Fibroblast of villous mesenchyme (primary cell): Measurements from ENCODE around the gene TMPRSS6. TPM values are rescaled to one million over a fixed set of nuclear protein-coding genes. Genes with fewer than 3 reads are reported as not detected.

ENCODE experiments used
- DNase-seq: peaks from one replicate; pipeline ENCODE4 v3.0.0-alpha.2; 2010; ENCODE audit warnings: low read depth
- H3K4me3 ChIP-seq: 2 replicates; pipeline ENCODE4 v1.5.1; 2011; ENCODE audit warnings: low read depth, mild to moderate bottlenecking, low read length
- total RNA-seq: library from RNA; depleted of rRNA; stranded (reverse); fragments of >200 nt; gene quantifications from 2 replicates; pipeline ENCODE4 v1.2.3, GENCODE V29; 2012
- TF ChIP-seq, protein P1 (sequence below): IDR thresholded peaks from 2 replicates; pipeline ENCODE4 v1.5.1; 2012; ENCODE audit warnings: low read depth, mild to moderate bottlenecking, low read length; ENCODE audit not compliant: insufficient read depth

Gene TMPRSS6
- total RNA-seq, 1 donor, result not detected

DNA sequence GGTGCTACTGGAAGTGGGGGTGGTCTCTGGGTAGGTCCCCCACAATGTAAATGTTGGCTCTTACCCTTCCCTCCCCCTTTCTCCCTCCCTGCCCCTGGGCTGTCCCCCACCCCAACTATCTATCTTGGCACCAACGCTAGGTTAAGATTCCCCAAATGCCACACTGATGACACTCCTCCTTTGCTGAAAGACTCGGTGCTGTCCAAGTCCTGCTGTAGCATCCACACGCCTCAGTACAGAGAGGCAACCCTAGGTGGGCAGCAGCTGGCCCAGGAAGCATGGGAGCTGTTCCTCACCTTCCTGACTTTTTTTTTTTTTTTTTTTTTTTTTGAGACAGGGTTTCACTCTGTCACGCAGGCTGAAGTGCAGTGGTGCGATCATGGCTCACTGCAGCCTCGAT is 61.4 kb downstream of the TMPRSS6 start:
- no peak for DNase-seq
- H3K4me3 ChIP-seq, result no peak overlapping the region
- TF ChIP-seq, protein P1, sequence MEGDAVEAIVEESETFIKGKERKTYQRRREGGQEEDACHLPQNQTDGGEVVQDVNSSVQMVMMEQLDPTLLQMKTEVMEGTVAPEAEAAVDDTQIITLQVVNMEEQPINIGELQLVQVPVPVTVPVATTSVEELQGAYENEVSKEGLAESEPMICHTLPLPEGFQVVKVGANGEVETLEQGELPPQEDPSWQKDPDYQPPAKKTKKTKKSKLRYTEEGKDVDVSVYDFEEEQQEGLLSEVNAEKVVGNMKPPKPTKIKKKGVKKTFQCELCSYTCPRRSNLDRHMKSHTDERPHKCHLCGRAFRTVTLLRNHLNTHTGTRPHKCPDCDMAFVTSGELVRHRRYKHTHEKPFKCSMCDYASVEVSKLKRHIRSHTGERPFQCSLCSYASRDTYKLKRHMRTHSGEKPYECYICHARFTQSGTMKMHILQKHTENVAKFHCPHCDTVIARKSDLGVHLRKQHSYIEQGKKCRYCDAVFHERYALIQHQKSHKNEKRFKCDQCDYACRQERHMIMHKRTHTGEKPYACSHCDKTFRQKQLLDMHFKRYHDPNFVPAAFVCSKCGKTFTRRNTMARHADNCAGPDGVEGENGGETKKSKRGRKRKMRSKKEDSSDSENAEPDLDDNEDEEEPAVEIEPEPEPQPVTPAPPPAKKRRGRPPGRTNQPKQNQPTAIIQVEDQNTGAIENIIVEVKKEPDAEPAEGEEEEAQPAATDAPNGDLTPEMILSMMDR, result no peak

DNA sequence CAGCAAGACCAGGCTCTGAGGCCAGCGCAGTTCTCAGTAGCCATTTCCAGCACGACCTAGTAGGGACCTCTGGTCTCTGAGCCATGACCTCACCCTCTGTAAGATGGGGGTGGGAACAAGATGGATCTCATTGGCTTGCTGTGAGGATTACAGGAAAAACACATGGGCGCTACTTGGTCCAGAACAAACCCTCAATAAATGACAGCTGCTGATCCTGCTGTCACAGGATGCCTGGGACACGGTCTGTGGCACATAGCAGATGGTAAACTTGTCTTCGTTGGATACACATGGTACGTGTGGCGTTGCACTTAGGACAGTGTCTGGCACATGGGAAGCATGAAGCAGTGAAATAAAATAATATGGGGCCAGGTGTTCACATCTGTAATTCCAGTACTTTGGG is 62.5 kb downstream of the TMPRSS6 start:
- DNase-seq, result no peak
- TF ChIP-seq, protein P1, result no peak

DNA sequence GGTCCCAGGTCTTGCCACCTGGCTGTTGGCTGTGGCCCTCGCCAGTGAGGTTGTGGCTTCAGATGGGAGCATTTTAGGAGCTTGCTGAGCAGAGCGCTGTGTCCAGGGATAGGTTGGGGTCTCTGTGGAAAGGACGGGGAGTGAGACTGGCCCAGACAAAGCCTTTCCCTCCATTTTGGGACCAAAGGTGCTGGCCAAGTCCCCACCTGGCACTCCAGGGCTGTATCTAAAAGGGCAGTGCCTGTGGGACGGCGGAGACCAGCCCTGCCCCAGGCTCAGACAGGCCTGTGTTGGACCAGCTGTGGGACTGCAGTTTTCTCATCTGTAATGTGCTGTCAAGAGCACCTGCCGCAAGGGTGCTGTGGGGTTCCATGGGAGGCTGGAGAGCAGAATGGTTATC is 62.9 kb downstream of the TMPRSS6 start:
- H3K4me3 ChIP-seq, result no peak overlapping the region
- TF ChIP-seq, protein P1, result no peak
- no peak for DNase-seq

More for the DNA sequence above, 62.5 kb downstream of the TMPRSS6 start:
- no peak overlapping the region for H3K4me3 ChIP-seq

DNA sequence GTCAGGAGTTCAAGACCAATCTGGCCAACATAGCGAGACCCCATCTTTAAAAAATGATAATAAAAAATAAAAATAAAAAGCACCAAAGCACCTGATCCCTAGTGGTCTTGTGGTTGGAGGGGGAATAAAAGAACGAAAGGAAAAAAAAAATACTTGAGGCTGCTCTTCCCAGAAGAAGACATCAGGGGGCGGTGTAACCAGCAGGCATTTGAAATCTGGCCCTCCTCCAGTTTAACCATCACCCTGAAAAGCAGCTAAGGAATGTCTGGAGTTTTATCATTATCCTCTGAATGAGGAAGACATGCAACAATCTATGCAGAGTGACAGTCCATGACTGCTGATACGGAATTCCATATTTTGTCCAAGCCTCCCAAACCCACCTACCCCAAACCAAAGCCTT is 63.6 kb downstream of the TMPRSS6 start:
- TF ChIP-seq, protein P1, result peak; percentile 71
- peak; percentile 39 for DNase-seq
- no peak overlapping the region for H3K4me3 ChIP-seq

DNA sequence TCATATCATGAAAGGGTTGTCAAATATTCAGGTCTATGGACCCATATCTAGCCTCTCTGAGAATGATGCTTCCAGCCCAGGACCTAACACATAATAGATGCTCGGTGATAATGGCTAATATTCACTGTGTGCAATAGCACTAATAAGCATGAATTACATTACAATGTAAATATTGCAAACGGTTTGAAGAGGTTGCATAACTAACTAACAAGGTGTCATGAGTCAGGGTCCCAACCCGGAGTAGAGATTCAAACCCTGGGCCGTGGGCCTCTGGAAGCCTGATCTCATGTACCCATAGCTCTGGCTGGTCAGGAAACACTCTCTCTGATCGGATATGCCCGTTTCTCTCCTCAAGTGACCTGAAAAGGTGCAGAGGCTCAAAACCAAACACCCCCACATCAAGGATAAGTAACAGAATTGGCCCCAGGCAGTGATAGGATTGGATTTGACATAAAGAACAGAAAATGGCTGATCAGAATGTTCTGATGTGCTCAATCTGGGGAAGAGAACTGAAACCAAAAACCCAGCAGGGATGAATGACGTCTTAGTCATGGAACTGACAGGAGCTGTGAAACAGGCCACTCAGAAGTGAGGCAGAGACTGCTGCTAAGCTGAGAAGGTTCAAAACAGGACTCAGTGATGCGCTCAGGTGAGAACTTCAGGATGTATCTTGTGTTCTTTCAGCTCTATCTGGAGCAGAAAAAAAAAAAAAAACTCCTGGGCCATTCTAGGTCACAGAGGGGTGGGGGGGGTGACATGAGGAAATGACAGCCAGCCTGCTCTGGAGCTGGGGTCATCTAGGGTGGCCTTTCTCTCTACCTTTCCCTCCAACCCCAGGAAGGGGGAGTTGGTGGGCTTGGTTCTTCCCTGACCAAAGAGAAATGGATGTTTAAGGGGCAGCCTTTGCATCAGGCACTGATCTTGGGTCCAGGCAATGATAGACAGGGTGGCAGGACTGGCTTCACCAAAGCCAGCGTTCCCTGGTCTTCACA is 64.6 kb downstream of the TMPRSS6 start:
- no peak overlapping the region for H3K4me3 ChIP-seq
- TF ChIP-seq, protein P1, result no peak
- no peak for DNase-seq

DNA sequence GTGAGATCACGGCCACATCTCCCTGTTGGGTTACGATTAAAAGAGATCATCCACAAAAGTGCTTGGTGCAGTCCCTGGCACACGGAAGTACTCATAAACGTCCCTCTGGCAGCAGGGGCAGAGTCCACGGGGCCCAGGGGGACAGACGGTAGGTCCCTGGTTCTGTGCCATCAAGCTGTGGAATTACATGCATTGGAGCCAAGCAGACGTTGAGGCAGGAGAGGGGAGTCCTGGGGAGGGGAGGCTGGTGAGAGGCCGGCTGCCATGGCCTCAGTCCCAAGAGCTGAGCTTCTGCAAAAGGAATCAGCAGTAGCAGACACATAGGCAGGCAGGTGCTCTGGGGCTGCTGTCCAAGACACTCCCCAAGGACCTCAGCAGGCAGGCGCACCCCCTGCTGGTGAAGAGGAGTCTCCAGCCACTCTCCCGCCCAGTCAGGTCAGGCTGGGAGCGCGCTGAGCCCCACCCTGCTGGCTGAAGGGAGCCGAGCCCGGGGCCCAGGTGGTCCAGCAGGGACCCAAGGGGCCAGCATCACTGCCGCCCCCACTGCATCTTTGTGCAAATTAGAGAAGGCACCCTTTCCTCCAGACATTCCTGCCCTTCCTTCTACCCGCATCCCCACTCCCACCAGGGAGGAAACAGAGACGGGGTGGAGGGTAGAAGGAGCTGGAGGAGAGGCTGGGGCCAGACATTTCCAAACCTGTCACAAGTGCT is 65.5 kb downstream of the TMPRSS6 start:
- TF ChIP-seq, protein P1, result peak; percentile 72
- no peak overlapping the region for H3K4me3 ChIP-seq
- peak; percentile 58 for DNase-seq
